ENCODE results near the gene HOXA4.

DNA sequence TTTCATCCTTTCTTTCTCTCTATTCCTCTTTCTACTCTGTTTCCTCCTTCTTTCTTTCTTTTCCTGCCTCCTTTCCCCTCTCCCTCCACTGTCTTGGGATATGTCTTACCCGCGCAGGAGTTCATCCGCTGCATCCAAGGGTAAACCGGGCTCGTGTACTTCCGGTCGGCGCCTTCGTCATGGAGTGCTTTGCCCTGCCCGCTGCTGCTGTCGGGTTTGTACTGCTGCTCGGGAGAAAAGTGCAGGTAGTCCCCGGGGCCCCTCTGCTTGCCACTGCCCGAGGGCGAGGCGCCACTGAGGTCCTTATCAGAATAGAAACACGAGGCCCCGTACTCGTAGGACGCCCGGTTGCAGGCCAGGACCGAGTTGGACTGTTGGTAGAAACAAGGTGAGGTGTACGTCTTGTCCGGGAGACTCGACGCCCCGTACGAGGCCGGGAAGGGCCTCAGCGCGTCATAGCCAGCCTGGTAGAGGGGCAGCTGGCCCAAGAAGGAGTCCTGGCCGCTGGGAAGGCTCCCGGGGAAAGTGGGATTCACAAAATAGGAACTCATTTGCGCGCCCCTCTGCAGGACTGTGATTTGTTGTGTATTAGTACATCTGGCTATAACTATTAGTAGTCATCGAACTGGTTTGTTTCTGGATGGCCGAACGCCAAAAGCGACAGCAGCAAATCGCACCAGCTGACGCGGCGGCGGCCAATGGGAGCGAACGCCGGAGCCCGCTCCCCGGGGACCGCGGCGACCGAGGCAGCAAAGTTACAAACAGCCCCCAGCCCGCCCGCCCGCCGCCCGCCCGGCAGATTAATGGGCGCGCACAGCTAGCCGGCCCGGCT lies 16.9 kb upstream of the HOXA4 start, which contains the start of gene HOXA6:
- TF ChIP-seq, protein P1, sequence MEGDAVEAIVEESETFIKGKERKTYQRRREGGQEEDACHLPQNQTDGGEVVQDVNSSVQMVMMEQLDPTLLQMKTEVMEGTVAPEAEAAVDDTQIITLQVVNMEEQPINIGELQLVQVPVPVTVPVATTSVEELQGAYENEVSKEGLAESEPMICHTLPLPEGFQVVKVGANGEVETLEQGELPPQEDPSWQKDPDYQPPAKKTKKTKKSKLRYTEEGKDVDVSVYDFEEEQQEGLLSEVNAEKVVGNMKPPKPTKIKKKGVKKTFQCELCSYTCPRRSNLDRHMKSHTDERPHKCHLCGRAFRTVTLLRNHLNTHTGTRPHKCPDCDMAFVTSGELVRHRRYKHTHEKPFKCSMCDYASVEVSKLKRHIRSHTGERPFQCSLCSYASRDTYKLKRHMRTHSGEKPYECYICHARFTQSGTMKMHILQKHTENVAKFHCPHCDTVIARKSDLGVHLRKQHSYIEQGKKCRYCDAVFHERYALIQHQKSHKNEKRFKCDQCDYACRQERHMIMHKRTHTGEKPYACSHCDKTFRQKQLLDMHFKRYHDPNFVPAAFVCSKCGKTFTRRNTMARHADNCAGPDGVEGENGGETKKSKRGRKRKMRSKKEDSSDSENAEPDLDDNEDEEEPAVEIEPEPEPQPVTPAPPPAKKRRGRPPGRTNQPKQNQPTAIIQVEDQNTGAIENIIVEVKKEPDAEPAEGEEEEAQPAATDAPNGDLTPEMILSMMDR (conservative IDR thresholded peaks at IDR 0.05), result no peak
- no peak for TF ChIP-seq ZFX (IDR thresholded peaks at IDR 0.05)
